Mammary epithelial cell (primary cell): ENCODE data around the gene ADAM19.

ENCODE experiments used
- EZH2 ChIP-seq: IDR thresholded peaks from 2 replicates; pipeline ENCODE4 v1.6.1; 2012; ENCODE audit warnings: low read length, inconsistent platforms, borderline replicate concordance
- TF ChIP-seq, protein P1 (sequence below), 2 donors: IDR thresholded peaks in 1 of 2; conservative IDR thresholded peaks in 1 of 2; 2 replicates each; pipeline ENCODE4 v1.5.1; 2011 to 2012; ENCODE audit warnings: inconsistent platforms in 2 of 2, low read length in 2 of 2, mild to moderate bottlenecking in 2 of 2, control low read depth in 1 of 2, low read depth in 1 of 2; ENCODE audit not compliant: insufficient read depth in 1 of 2; ENCODE audit errors: extremely low read depth in 1 of 2

DNA sequence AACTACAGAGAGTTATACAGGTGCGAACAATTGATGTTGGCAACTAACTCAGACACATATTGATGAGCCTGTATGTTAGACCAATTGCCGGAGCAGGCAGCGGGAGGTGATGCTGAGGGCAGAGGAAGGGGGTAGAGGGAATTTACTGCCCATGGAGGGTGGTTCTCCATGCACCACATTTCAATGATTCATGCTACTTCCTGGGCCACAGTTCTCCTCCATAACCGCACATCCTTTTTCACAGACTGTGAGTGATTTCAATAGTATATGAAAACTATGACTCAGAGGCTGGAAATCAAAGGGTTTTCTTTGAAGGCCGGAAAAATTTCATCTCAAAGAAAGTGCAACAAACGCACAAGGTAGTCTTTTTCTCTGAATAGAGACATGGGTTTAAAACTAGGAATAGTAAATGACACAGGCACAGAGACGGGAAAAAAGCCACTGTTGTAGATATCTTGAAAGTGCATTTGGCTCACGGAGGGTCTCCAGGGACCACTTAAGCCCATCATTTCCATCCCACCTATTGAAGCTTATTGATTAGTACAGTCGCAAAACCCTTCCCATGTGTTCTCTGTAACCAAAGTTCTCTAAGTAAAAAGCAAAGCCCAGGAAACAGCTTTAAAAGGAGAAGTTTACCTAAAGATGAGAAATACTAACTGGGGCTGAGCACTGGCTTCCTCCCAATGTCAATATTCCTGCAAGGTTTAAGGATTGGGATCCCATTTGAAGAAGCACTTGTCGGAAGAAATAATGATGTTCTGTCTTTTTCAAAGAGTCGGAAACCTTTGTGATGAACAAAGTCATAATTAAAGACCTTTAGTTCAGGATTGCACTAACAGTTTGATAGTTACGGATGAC is 28.0 kb upstream of the ADAM19 start:
- TF ChIP-seq EZH2 = no peak
- TF ChIP-seq, protein P1, sequence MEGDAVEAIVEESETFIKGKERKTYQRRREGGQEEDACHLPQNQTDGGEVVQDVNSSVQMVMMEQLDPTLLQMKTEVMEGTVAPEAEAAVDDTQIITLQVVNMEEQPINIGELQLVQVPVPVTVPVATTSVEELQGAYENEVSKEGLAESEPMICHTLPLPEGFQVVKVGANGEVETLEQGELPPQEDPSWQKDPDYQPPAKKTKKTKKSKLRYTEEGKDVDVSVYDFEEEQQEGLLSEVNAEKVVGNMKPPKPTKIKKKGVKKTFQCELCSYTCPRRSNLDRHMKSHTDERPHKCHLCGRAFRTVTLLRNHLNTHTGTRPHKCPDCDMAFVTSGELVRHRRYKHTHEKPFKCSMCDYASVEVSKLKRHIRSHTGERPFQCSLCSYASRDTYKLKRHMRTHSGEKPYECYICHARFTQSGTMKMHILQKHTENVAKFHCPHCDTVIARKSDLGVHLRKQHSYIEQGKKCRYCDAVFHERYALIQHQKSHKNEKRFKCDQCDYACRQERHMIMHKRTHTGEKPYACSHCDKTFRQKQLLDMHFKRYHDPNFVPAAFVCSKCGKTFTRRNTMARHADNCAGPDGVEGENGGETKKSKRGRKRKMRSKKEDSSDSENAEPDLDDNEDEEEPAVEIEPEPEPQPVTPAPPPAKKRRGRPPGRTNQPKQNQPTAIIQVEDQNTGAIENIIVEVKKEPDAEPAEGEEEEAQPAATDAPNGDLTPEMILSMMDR (conservative IDR thresholded peaks at IDR 0.05 in 1 of 2, IDR thresholded peaks at IDR 0.05 in 1 of 2; ENCODE audit: extremely low read depth in 1 of 2, insufficient read depth in 1 of 2, low read depth in 1 of 2, low read length in 2 of 2) = no peak
